HG03354 (cell line): ENCODE measurements around the gene EXTL1.
"Not testable (repeated sequence)": the region's sequence is repeated elsewhere in the genome, so short reads cannot be mapped to it uniquely, and the experiment has no call there.

Experiments used
- ATAC-seq: cut with Tn5 transposase; IDR thresholded peaks from one replicate; pipeline ENCODE4 v1.9.1; 2021; ENCODE audit warnings: mild to moderate bottlenecking; ENCODE audit not compliant: unreplicated experiment, poor library complexity, severe bottlenecking

The EXTL1 gene

GRCh38 chr1:26021647-26022403 lies at the start of gene EXTL1:
Gene EXTL1 (plus strand): TSS chr1:26021775. CDS start chr1:26022647, 872 bp downstream.
- ATAC-seq: no peak

GRCh38 chr1:25971811-25972180 lies 49.8 kb upstream of the EXTL1 start:
- ATAC-seq: peak; percentile 14

GRCh38 chr1:25973610-25974321 lies 47.8 kb upstream of the EXTL1 start:
- no peak for ATAC-seq

- no peak for ATAC-seq
These were observed 43.8 kb upstream of the EXTL1 start for GRCh38 chr1:25977801-25978200.

- ATAC-seq: no peak
These were observed 43.2 kb upstream of the EXTL1 start for GRCh38 chr1:25978403-25978802.

GRCh38 chr1:25979210-25979609 lies 42.4 kb upstream of the EXTL1 start:
- ATAC-seq: no peak

GRCh38 chr1:25985171-25985570 lies 36.4 kb upstream of the EXTL1 start:
- no peak for ATAC-seq

- no peak for ATAC-seq
These were observed 35.9 kb upstream of the EXTL1 start for GRCh38 chr1:25985670-25986069.

GRCh38 chr1:25986773-25987172 lies 34.8 kb upstream of the EXTL1 start:
- not testable (repeated sequence) for ATAC-seq

- no peak for ATAC-seq
These were observed 33.6 kb upstream of the EXTL1 start for GRCh38 chr1:25987951-25988350.

GRCh38 chr1:25989440-25990234 lies 31.9 kb upstream of the EXTL1 start:
- ATAC-seq: no peak

GRCh38 chr1:25990251-25990650 lies 31.3 kb upstream of the EXTL1 start:
- no peak for ATAC-seq

GRCh38 chr1:25990702-25991395 lies 30.7 kb upstream of the EXTL1 start:
- no peak for ATAC-seq

- ATAC-seq: no peak
These were observed 29.5 kb upstream of the EXTL1 start for GRCh38 chr1:25991937-25992688.

- no peak for ATAC-seq
These were observed 28.8 kb upstream of the EXTL1 start for GRCh38 chr1:25992689-25993171.

- ATAC-seq: no peak
These were observed 28.2 kb upstream of the EXTL1 start for GRCh38 chr1:25993197-25993951.

GRCh38 chr1:25994402-25995150 lies 27.0 kb upstream of the EXTL1 start:
- no peak for ATAC-seq
